ENCODE data around the gene ANKRD50. TPM values are rescaled to one million over a fixed set of nuclear protein-coding genes. Genes with fewer than 3 reads are reported as not detected.

The ANKRD50 gene
- total RNA-seq, 1 donor: 1.7 TPM

- Histone ChIP-seq H3K9me3 (ENCODE audit: low read depth, low read length) (no peaks in the 10 kb centered on the region), H3K27me3 (ENCODE audit: insufficient read depth, low read length) (no peaks in the 10 kb centered on the region), H3K4me3 (ENCODE audit: low read length) (no peak overlapping the region), H3K4me1 (ENCODE audit: insufficient read depth, low read length) (no peaks in the 10 kb centered on the region)
These were observed 80.8 kb downstream of the ANKRD50 start for GRCh38 chr4:124631760-124632159.

- Histone ChIP-seq H3K27me3 (ENCODE audit: insufficient read depth, low read length) (no peaks in the 10 kb centered on the region), H3K9me3 (ENCODE audit: low read depth, low read length) (no peaks in the 10 kb centered on the region), H3K4me1 (ENCODE audit: insufficient read depth, low read length) (no peaks in the 10 kb centered on the region), H3K4me3 (ENCODE audit: low read length) (no peak overlapping the region)
These were observed 82.9 kb downstream of the ANKRD50 start for GRCh38 chr4:124629681-124630080.

Measured in mononuclear cell (primary cell).